ENCODE data around the gene MYBPC3.

MYBPC3 gene

GRCh38 chr11:47356129-47356997 is 3.9 kb upstream of the MYBPC3 start:
- no peak for TF ChIP-seq CTCF (IDR thresholded peaks at IDR 0.05; ENCODE audit: control insufficient read depth, insufficient read depth, low read depth, low read length, missing control alignments)
- no peak overlapping the region for H3K4me3 ChIP-seq (ENCODE audit: control insufficient read depth, low read depth, low read length)
- no peak for DNase-seq (ENCODE audit: low read depth)

- DNase-seq (ENCODE audit: low read depth), result peak; percentile 44
- TF ChIP-seq CTCF (IDR thresholded peaks at IDR 0.05; ENCODE audit: control insufficient read depth, insufficient read depth, low read depth, low read length, missing control alignments), result peak; percentile 98
- H3K4me3 ChIP-seq (ENCODE audit: control insufficient read depth, low read depth, low read length), result peak overlapping the region; percentile 1; the same call in 1 of the 2 replicates
Measured at GRCh38 chr11:47355283-47356128, 3.0 kb upstream of the MYBPC3 start.

GRCh38 chr11:47354913-47355282 is 2.4 kb upstream of the MYBPC3 start:
- no peak for TF ChIP-seq CTCF (IDR thresholded peaks at IDR 0.05; ENCODE audit: control insufficient read depth, insufficient read depth, low read depth, low read length, missing control alignments)
- DNase-seq (ENCODE audit: low read depth), result no peak
- no peak overlapping the region; the same call in 1 of the 2 replicates for H3K4me3 ChIP-seq (ENCODE audit: control insufficient read depth, low read depth, low read length)

GRCh38 chr11:47353978-47354774 is 1.7 kb upstream of the MYBPC3 start:
- H3K4me3 ChIP-seq (ENCODE audit: control insufficient read depth, low read depth, low read length), result no peak overlapping the region
- TF ChIP-seq CTCF (IDR thresholded peaks at IDR 0.05; ENCODE audit: control insufficient read depth, insufficient read depth, low read depth, low read length, missing control alignments), result no peak
- no peak for DNase-seq (ENCODE audit: low read depth)

GRCh38 chr11:47351156-47352126 is 1.1 kb downstream of the MYBPC3 start:
- no peak overlapping the region for H3K4me3 ChIP-seq (ENCODE audit: control insufficient read depth, low read depth, low read length)
- no peak for TF ChIP-seq CTCF (IDR thresholded peaks at IDR 0.05; ENCODE audit: control insufficient read depth, insufficient read depth, low read depth, low read length, missing control alignments)
- DNase-seq (ENCODE audit: low read depth), result no peak
